OCI-LY1 (cell line): ENCODE measurements around the gene ATP6V0B.

Experiments
- EZH2 ChIP-seq: fragments of 200-600 bp; sonication (generic), shearing (Covaris generic); IDR thresholded peaks from 2 replicates; pipeline ENCODE4 v1.8.0; 2017; ENCODE audit warnings: borderline replicate concordance, mixed run types, mild to moderate bottlenecking, antibody characterized with exemption, low read length, moderate library complexity, mixed read lengths
- TF ChIP-seq, protein P1 (sequence below): fragments of 200-600 bp; sonication (generic), shearing (Covaris generic); IDR thresholded peaks from 2 replicates; pipeline ENCODE4 v1.5.1; 2017; ENCODE audit warnings: mild to moderate bottlenecking, antibody characterized with exemption, low read length, moderate library complexity, mixed read lengths

DNA sequence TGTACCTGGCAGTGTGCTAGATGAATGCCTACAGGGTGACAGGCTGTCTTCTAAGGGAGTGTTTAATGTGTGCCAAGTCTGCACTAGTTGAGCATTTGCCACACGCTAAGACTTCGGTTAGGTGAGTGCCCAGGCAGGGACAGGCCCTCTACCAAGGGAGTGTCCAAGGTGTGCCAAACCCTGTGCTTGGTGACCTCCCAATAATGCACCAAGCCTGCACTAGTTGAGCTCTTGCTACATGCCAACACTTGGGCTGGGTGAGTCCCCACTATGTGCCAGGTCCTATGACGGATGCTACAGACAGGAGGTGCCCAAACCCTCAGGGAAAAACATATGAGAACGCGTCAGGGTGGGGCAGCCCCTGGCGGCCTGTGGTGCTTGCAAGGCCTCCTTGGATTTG, 45.7 kb downstream of the ATP6V0B start:
- TF ChIP-seq, protein P1, sequence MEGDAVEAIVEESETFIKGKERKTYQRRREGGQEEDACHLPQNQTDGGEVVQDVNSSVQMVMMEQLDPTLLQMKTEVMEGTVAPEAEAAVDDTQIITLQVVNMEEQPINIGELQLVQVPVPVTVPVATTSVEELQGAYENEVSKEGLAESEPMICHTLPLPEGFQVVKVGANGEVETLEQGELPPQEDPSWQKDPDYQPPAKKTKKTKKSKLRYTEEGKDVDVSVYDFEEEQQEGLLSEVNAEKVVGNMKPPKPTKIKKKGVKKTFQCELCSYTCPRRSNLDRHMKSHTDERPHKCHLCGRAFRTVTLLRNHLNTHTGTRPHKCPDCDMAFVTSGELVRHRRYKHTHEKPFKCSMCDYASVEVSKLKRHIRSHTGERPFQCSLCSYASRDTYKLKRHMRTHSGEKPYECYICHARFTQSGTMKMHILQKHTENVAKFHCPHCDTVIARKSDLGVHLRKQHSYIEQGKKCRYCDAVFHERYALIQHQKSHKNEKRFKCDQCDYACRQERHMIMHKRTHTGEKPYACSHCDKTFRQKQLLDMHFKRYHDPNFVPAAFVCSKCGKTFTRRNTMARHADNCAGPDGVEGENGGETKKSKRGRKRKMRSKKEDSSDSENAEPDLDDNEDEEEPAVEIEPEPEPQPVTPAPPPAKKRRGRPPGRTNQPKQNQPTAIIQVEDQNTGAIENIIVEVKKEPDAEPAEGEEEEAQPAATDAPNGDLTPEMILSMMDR: no peak
- TF ChIP-seq EZH2: no peak
